ENCODE data around the gene WASHC4.

Gene WASHC4

GRCh38 chr12:105214670-105215375 lies 107.3 kb downstream of the WASHC4 start:
- DNase-seq = no peak

GRCh38 chr12:105218434-105218833 lies 110.9 kb downstream of the WASHC4 start:
- DNase-seq = no peak
